Hepatocyte (in vitro differentiated cells): ENCODE results near the gene MAP3K10.

ENCODE experiments used
- CTCF ChIP-seq: fragments of 200-600 bp; sonication (generic); IDR thresholded peaks from 2 replicates; pipeline ENCODE4 v1.5.1; 2016; ENCODE audit warnings: antibody characterized with exemption, mild to moderate bottlenecking; ENCODE audit not compliant: poor library complexity
- EZH2 ChIP-seq: fragments of 200-600 bp; sonication (generic); IDR thresholded peaks from 2 replicates; pipeline ENCODE4 v1.6.1; 2016; ENCODE audit warnings: antibody characterized with exemption, mild to moderate bottlenecking, borderline replicate concordance
- EZH2phosphoT487 ChIP-seq: fragments of 200-600 bp; sonication (generic); IDR thresholded peaks from one replicate; pipeline ENCODE4 v1.6.1; 2018; ENCODE audit warnings: antibody characterized with exemption, mild to moderate bottlenecking, low read depth, moderate library complexity; ENCODE audit not compliant: unreplicated experiment, severe bottlenecking

GRCh38 chr19:40221858-40222619 lies 30.8 kb downstream of the MAP3K10 start:
- TF ChIP-seq CTCF = peak; percentile 71
- no peak for TF ChIP-seq EZH2
- no peak for TF ChIP-seq EZH2phosphoT487
